Liver (tissue), 3 donors: ENCODE results near the gene CPED1.

Experiments
- CTCF ChIP-seq: fragments of 150-350 bp; IDR thresholded peaks from 2 replicates; pipeline ENCODE4 v1.5.1; 2017; ENCODE audit warnings: improper control_type of control experiment, low read depth, low read length; ENCODE audit not compliant: missing input control
- EGR1 ChIP-seq, 2 donors: IDR thresholded peaks; 2 replicates each; pipeline ENCODE4 v1.6.1; 2016 to 2018; ENCODE audit warnings: antibody characterized with exemption in 2 of 2, low read depth in 2 of 2
- GABPA ChIP-seq, 2 donors: IDR thresholded peaks in 1 of 2; conservative IDR thresholded peaks in 1 of 2; 2 replicates each; pipeline ENCODE4 v1.6.1; 2016; ENCODE audit warnings: antibody characterized with exemption in 2 of 2, mild to moderate bottlenecking in 1 of 2, moderate library complexity in 1 of 2
- JUND ChIP-seq, 2 donors: IDR thresholded peaks; 2 replicates each; pipeline ENCODE4 v1.6.1; 2016; ENCODE audit warnings: antibody characterized with exemption in 2 of 2
- MAX ChIP-seq: IDR thresholded peaks from 2 replicates; pipeline ENCODE4 v1.6.1; 2016; ENCODE audit warnings: antibody characterized with exemption
- RAD21 ChIP-seq, 2 donors: IDR thresholded peaks; 2 replicates each; pipeline ENCODE4 v1.6.1; 2016; ENCODE audit warnings: antibody characterized with exemption in 2 of 2, mild to moderate bottlenecking in 2 of 2
- REST ChIP-seq: IDR thresholded peaks from 2 replicates; pipeline ENCODE4 v1.6.1; 2016; ENCODE audit warnings: antibody characterized with exemption, mild to moderate bottlenecking
- TAF1 ChIP-seq: conservative IDR thresholded peaks from 2 replicates; pipeline ENCODE4 v1.6.1; 2016; ENCODE audit warnings: antibody characterized with exemption, mild to moderate bottlenecking
- YY1 ChIP-seq: IDR thresholded peaks from 2 replicates; pipeline ENCODE4 v1.6.1; 2016; ENCODE audit warnings: antibody characterized with exemption, mild to moderate bottlenecking
- ZBTB33 ChIP-seq: IDR thresholded peaks from 2 replicates; pipeline ENCODE4 v1.6.1; 2016; ENCODE audit warnings: antibody characterized with exemption
- donor health status: healthy.
- donor health status: healthy.

GRCh38 chr7:121048195-121048594 lies 59.7 kb downstream of the CPED1 start:
- TF ChIP-seq CTCF (no peak), REST (no peak), JUND (IDR thresholded peaks at IDR 0.05) (no peak), YY1 (no peak), GABPA (IDR thresholded peaks at IDR 0.05 in 1 of 2, conservative IDR thresholded peaks at IDR 0.05 in 1 of 2) (no peak), MAX (no peak), TAF1 (no peak), EGR1 (IDR thresholded peaks at IDR 0.05; ENCODE audit: low read depth in 2 of 2) (no peak), ZBTB33 (no peak), RAD21 (IDR thresholded peaks at IDR 0.05) (no peak)
